ENCODE data around the gene PRR23E. TPM values are rescaled to one million over a fixed set of nuclear protein-coding genes. Genes with fewer than 3 reads are reported as not detected.

Gene PRR23E
- total RNA-seq, 2 donors from 2014 or later: not detected

DNA sequence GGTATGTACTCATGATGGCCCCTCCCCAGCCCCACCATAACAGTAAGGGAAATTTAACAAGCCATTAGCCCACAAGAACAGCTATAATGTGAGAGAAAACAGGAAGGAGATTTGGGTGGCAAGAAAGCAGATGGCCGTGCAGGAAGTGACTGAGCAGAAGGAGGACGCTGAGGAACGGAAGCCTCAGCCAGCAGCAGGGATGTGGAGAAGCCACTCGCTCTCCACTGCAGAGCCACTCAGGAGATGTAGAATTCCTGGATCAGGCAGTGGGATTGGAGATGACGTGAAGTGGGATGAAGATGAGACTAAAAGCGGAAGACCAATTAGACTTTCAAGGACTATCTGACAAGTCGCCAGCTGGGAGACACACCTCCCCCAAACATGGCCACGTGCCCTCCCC is 31.2 kb downstream of the PRR23E start:
- H3K27ac ChIP-seq: no peak overlapping the region
- H3K4me1 ChIP-seq: no peaks in the 10 kb centered on the region
- H3K9me3 ChIP-seq: peaks cover 0 to 14% of the 10 kb centered on the region in 2 donors
- H3K36me3 ChIP-seq: no peaks in the 10 kb centered on the region
- DNase-seq (ENCODE audit: low spot score): no peak
- no peaks in the 10 kb centered on the region for H3K27me3 ChIP-seq
- no peak overlapping the region for H3K4me3 ChIP-seq
- TF ChIP-seq, protein P1, sequence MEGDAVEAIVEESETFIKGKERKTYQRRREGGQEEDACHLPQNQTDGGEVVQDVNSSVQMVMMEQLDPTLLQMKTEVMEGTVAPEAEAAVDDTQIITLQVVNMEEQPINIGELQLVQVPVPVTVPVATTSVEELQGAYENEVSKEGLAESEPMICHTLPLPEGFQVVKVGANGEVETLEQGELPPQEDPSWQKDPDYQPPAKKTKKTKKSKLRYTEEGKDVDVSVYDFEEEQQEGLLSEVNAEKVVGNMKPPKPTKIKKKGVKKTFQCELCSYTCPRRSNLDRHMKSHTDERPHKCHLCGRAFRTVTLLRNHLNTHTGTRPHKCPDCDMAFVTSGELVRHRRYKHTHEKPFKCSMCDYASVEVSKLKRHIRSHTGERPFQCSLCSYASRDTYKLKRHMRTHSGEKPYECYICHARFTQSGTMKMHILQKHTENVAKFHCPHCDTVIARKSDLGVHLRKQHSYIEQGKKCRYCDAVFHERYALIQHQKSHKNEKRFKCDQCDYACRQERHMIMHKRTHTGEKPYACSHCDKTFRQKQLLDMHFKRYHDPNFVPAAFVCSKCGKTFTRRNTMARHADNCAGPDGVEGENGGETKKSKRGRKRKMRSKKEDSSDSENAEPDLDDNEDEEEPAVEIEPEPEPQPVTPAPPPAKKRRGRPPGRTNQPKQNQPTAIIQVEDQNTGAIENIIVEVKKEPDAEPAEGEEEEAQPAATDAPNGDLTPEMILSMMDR (IDR thresholded peaks at IDR 0.05): no peak

DNA sequence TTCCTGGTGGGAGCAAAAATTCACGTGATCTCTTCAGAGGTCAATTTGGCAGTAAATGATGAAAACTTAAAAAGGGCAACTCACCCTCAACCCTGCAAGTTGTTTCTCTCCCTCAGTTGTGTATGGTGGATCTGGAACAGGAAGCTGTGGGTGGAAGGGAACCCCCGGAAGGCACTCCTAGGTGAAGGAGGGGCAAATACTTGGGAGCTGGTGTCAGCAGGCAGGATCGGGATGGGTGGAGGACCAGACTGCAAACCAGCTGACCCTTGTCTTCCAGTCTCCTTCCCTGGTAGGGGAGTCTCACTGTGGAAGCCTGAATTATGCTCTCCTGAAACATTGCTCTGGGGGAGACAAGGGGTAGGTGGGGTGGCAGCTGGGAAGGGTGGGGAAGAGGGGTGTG is 33.5 kb downstream of the PRR23E start:
- TF ChIP-seq, protein P1 (IDR thresholded peaks at IDR 0.05): no peak
- Histone ChIP-seq H3K9me3 (peaks cover 0 to 23% of the 10 kb centered on the region in 2 donors), H3K4me1 (no peaks in the 10 kb centered on the region), H3K4me3 (no peak overlapping the region), H3K27me3 (no peaks in the 10 kb centered on the region), H3K36me3 (no peaks in the 10 kb centered on the region), H3K27ac (no peak overlapping the region)
- no peak for DNase-seq (ENCODE audit: low spot score)

DNA sequence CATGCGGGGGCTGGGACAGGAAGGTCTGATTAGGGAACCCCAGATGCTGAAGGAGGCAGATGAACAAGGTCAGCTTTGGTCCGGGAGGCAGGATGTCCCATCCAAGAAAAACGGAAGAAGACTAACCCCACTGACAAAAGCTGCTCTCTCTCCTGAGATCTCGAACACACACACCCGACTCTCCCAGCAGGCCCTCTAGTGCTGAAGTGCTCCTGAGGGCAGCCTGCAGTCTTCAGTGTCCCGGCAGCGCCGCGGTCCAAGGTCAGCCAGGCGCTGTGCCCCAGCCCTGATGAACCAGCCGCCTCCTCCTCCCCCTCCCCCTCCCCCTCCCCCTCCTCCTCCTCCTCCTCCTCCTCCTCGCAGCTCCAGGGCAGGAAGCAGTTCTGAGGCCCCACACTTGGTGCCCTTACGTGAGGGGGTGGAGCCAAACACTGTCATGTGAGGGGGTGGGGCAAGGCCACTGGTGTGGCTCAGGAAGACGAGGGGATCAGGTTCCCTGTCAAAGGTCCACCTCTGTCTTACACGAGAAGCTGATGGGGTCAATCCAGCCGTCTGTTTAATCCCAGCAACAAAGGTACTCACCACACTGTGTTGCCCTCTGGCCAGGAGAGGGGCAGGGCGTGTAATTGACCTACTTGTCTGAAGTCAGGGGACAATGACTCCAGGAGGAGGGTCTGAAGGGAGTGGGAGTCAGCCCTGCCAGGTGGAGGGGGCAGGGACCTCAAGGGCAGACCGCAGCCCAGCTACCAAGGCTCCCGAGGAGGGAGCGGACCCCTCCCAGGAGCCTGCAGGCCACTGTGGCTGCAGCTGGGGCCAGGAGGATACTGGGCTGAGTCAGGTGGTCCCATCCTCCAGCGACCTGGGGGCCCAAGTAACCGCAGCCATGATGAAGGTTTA is 34.3 kb downstream of the PRR23E start:
- Histone ChIP-seq H3K27me3 (no peaks in the 10 kb centered on the region), H3K4me3 (no peak overlapping the region), H3K27ac (no peak overlapping the region), H3K36me3 (no peaks in the 10 kb centered on the region), H3K9me3 (peaks cover 0 to 23% of the 10 kb centered on the region in 2 donors), H3K4me1 (no peaks in the 10 kb centered on the region)
- no peak for DNase-seq (ENCODE audit: low spot score)
- TF ChIP-seq, protein P1 (IDR thresholded peaks at IDR 0.05): no peak

DNA sequence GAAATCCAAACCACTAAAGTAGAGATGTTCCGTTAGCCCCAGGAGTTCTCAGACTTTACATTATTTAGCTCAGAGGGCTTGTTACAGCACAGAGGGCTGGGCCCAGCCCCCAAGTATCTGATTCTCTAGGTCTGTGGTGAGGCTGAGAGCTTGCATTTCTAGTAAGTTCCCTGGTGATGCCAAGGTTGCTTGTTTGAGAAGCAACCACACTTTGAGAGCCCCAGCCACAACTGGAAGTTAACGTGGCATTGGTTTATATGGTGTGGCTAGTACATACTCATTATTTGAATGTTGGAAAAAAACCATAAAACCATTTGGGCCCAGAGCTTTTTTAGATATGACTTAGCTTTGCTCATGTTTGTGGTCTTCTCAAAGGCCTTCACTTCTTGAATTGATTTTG is 35.9 kb downstream of the PRR23E start:
- H3K27me3 ChIP-seq: no peaks in the 10 kb centered on the region
- H3K9me3 ChIP-seq: peaks cover 0 to 23% of the 10 kb centered on the region in 2 donors
- no peak for DNase-seq (ENCODE audit: low spot score)
- H3K27ac ChIP-seq: no peak overlapping the region
- TF ChIP-seq, protein P1 (IDR thresholded peaks at IDR 0.05): no peak
- H3K36me3 ChIP-seq: no peaks in the 10 kb centered on the region
- no peaks in the 10 kb centered on the region for H3K4me1 ChIP-seq
- no peak overlapping the region for H3K4me3 ChIP-seq

DNA sequence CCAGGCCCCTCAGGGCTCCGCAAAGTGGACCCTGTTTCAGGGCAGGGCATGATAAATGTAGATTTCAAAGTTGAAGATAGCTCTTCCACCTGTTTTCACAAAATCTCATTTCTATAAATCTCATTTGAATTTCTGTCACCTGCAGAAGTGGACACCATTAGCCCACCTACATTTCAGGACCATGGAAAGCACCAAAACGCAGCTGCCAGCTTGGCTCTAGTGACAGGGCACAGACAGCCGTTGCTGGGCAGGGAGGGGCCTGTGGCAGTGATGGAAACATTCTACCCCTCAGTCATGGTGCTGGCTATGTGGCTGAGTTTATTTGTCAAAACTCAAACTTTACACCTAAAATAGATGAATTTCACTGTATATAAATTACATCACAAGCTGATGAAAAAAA is 40.4 kb downstream of the PRR23E start:
- peaks cover 0 to 9% of the 10 kb centered on the region in 2 donors for H3K9me3 ChIP-seq
- H3K27ac ChIP-seq: no peak overlapping the region
- TF ChIP-seq, protein P1 (IDR thresholded peaks at IDR 0.05): no peak
- H3K4me3 ChIP-seq: no peak overlapping the region
- no peak for DNase-seq (ENCODE audit: low spot score)
- no peaks in the 10 kb centered on the region for H3K36me3 ChIP-seq
- no peaks in the 10 kb centered on the region for H3K27me3 ChIP-seq
- no peaks in the 10 kb centered on the region for H3K4me1 ChIP-seq
